Adipocyte (in vitro differentiated cells): ENCODE results near the gene GLRA1.
A peak's percentile ranks its signal among the peaks of the same experiment; 100 is the strongest.

ENCODE experiments used
- DNase-seq: peaks from one replicate; pipeline ENCODE4 v3.0.0-alpha.2; 2015; ENCODE audit warnings: low read depth
- H3K27me3 ChIP-seq: replicated peaks from 2 replicates; pipeline ENCODE4 v1.7.0; 2013; ENCODE audit warnings: mild to moderate bottlenecking, low read length, moderate library complexity; ENCODE audit not compliant: control insufficient read depth, insufficient read depth
- H3K36me3 ChIP-seq: 2 replicates; pipeline ENCODE4 v1.7.0; 2013; ENCODE audit warnings: low read length, mild to moderate bottlenecking, moderate library complexity; ENCODE audit not compliant: control insufficient read depth, insufficient read depth, severe bottlenecking
- H3K4me1 ChIP-seq: 2 replicates; pipeline ENCODE4 v1.7.0; 2013; ENCODE audit warnings: mild to moderate bottlenecking, low read length, moderate library complexity; ENCODE audit not compliant: control insufficient read depth, insufficient read depth
- H3K4me3 ChIP-seq: 2 replicates; pipeline ENCODE4 v1.7.0; 2013; ENCODE audit warnings: mild to moderate bottlenecking, low read length, moderate library complexity
- H3K9ac ChIP-seq: 2 replicates; pipeline ENCODE4 v1.7.0; 2013; ENCODE audit warnings: mild to moderate bottlenecking, low read length, moderate library complexity
- H3K9me3 ChIP-seq: 2 replicates; pipeline ENCODE4 v1.7.0; 2013; ENCODE audit warnings: mild to moderate bottlenecking, low read length, moderate library complexity; ENCODE audit not compliant: control insufficient read depth

The GLRA1 gene

DNA sequence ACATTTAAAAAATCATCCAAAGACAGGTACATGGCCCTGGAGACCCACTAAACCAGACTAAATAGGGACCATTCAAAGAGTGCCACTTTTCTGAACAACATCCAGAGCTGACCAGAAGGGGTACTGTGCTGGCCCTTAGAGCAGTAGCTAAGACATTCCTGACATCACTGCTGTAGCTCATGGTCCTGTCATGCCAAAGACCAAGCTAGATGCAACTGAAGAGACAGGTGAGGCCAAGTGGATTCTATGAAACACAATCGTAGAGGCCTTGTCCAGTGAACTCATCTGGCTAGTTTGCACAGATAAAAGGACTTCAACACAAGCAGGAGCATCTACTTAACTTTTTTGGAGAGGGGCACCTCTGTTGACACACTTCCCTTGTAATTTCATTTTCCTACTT lies 109.6 kb downstream of the GLRA1 start:
- H3K4me3 ChIP-seq: no peak overlapping the region
- H3K36me3 ChIP-seq: peaks cover 50% of the 10 kb centered on the region
- no peaks in the 10 kb centered on the region for H3K9me3 ChIP-seq

DNA sequence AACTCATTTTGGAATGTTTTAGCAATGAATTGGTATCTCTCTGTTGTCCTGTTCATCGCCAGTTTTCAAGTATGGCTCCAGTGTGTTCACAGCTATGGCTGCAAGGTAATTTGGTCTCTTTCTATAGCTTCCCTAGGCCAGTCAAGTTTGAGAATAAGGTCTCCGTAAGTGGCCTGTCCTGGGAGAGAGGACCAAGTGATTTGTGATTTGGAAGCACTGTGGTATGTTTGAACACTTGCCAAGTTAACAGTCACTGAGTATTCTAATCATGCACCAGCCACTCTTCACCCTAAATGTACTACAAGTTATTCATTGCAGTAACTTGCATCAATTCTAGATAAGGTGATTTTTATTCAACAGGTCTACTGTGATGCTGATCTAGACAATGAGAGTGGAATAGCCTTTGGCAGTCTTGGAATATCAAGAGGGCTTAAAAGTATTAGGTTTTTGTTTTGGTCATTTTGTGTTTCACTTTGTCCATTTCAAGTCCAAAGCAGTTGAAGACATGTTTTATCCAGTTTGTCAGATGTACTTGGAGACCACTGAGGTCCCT lies 111.8 kb downstream of the GLRA1 start:
- Histone ChIP-seq H3K9ac (no peak overlapping the region), H3K9me3 (no peaks in the 10 kb centered on the region), H3K4me1 (peaks cover 68% of the 10 kb centered on the region), H3K27me3 (no peaks in the 10 kb centered on the region), H3K36me3 (peaks cover 57% of the 10 kb centered on the region), H3K4me3 (no peak overlapping the region)
- peak; percentile 19 for DNase-seq

More for the DNA sequence above, 109.6 kb downstream of the GLRA1 start:
- no peak for DNase-seq
- peaks cover 63% of the 10 kb centered on the region for H3K4me1 ChIP-seq
- H3K9ac ChIP-seq: no peak overlapping the region
- H3K27me3 ChIP-seq: no peaks in the 10 kb centered on the region

DNA sequence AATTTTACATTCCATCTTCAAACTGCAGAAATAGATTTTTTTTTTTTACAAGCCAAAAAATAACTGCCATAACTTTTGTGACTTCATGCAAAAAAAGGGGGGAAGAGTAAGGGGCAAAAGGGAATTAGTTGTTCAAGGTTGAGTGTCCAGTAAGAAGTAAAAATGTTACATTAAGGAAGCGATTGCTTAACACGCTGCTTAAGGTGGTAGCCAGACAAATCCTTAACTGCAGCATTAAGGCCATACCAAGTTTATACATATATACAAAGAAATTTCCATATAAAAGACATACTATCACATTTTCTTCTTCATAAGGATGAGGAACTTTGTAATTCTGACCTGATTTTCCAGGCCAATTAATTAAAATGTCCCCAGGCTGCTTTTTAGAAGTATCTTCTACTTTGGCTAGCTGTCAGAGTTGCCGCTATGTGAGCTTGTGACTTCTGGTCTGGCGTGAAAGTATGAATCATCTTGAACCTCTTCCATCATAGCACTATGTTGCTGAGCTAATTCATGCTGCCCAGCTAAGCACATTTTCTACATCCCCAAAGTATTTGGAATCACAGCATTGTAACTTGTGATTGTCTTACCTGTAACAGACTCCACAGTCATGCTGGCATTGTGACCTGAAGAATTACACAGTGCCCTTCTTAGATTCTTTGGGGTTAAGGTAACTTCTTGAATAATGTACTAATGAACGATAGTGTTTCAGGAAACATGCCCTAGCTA lies 112.9 kb downstream of the GLRA1 start:
- peaks cover 53% of the 10 kb centered on the region for H3K36me3 ChIP-seq
- DNase-seq: no peak
- H3K4me1 ChIP-seq: peaks cover 77% of the 10 kb centered on the region
- no peaks in the 10 kb centered on the region for H3K9me3 ChIP-seq
- no peaks in the 10 kb centered on the region for H3K27me3 ChIP-seq
- H3K4me3 ChIP-seq: no peak overlapping the region
- H3K9ac ChIP-seq: no peak overlapping the region

DNA sequence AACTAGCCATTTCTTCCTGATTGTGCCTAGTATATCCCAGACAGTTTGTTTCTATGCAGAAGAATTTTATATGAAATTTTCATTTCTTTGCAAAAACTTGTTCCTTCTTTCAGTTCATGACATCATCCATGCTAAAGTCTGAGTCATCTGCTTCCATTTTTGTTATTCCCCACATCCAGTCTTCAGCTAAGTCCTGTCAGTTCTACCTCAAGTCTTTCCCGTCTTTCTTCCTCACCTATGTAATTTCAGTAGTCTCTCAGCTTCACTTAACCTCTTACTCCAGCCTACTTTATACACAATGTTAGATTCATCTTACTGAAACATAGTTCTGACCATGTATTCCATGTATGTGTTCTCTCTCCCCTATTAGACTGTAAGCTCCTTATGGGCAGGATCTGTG lies 113.8 kb downstream of the GLRA1 start:
- no peak for DNase-seq
- no peaks in the 10 kb centered on the region for H3K9me3 ChIP-seq
- H3K36me3 ChIP-seq: peaks cover 46% of the 10 kb centered on the region
- no peak overlapping the region for H3K9ac ChIP-seq
- H3K4me3 ChIP-seq: no peak overlapping the region
- peaks cover 80% of the 10 kb centered on the region for H3K4me1 ChIP-seq
- no peaks in the 10 kb centered on the region for H3K27me3 ChIP-seq

DNA sequence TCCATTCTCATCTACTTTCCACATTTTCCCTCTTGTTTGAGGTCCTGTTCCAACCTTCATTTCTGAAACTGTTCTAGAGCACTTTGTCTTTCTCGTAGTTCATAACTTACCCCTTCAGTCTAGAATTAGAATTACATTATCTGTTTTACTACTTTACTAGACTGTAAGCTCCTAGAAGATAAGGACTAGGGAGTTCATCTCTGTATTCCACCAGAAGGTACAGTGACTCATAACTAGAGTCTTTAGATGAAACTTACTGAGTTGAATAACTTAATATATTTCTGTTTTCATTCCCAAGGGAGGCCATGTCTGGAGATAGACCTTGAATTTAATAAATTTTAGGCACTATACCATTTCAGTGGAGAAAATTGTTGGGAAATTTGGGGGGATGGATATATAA lies 114.2 kb downstream of the GLRA1 start:
- Histone ChIP-seq H3K36me3 (peaks cover 46% of the 10 kb centered on the region), H3K27me3 (no peaks in the 10 kb centered on the region), H3K9ac (no peak overlapping the region), H3K9me3 (no peaks in the 10 kb centered on the region), H3K4me3 (no peak overlapping the region), H3K4me1 (peaks cover 79% of the 10 kb centered on the region)
- no peak for DNase-seq

DNA sequence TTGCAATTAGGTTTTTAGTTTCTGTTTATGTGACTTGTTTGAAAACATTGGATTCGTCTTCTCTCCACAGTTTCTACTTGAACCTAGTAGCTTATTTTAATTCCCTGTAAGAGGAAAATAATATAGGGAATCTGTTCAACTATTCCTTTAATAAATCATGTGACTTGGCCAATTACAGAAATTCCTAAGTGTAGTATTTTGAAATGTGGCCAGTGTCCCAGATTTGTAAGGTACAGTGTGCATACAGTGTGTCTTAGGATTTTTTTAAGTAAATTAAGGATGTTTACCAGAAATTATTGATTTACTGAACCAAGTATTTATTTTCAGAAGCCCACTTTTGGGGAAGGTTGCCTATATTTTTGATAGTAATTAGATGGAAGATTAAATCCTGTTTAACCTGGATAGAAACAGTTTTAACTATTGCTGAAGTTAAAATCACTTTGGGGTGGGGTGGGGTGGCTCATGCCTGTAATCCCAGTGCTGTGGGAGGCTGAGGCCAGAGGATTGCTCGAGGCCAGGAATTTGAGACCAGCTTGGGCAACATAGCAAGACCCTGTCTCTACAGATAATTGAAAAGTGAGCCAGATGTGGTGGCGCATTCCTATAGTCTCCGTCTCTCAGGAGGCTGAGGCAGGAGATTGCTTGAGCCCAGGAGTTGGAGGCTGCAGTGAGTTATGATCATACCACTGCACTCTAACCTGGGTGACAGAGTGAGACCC lies 116.0 kb downstream of the GLRA1 start:
- Histone ChIP-seq H3K9me3 (no peaks in the 10 kb centered on the region), H3K36me3 (peaks cover 47% of the 10 kb centered on the region), H3K9ac (peak overlapping the region; percentile 8), H3K27me3 (no peaks in the 10 kb centered on the region), H3K4me3 (peak overlapping the region; percentile 7), H3K4me1 (peaks cover 79% of the 10 kb centered on the region)
- DNase-seq: peak; percentile 33

DNA sequence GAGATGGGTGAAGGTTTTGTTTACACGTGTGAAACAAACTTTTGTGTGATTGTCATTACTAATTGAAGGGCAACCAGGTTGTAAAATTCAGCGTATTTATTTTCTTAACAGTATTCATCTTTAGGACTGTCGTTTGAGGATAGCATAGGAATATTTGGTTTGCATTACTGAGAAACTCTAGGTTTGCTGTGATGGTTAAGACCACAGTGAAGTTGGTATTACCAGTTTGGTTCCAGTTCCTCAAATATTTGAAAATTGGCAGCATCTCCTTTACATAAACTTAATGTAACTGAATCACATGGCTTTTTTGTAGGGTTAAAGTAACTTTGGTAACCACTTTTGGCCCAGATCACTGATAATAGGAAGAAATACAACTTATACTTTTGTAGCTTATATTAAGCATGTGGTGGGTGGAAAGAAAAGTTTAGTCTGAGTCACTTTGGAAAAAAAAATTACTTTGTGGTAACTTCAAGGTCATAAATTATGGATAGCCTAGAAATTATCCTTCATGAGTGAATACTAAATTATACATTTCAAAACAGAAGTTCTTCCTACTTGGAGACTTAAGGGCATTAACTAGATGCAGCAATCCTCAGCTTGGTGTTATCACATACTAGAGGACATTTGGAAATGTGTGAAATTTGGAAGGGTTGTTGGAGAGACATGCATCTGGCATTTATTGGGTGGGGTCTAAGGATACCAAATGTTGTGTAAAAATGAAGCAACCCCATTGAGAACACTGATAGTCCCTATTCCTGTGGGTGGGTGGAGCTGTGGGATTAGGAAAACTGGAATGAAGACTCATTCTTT lies 119.0 kb downstream of the GLRA1 start:
- peak; percentile 46 for DNase-seq
- H3K4me3 ChIP-seq: peak overlapping the region; percentile 17

DNA sequence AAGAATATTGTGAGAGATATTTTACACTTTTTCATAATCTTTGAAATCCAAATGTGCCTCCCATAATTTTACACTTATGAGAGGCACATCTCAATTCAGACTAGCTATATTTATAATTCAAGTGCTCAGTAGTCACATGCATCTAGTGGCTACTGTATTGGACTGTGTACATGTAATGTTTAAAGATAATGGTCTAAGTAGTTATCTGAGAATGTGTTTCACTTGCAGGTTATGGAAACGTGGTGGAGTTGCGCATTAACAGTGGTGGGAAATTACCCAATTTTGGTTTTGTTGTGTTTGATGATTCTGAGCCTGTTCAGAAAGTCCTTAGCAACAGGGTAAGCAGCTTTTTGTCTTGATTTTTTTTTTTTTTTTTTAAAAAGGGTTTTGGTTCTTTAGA lies 124.1 kb downstream of the GLRA1 start:
- no peaks in the 10 kb centered on the region for H3K27me3 ChIP-seq
- H3K9me3 ChIP-seq: no peaks in the 10 kb centered on the region
- H3K9ac ChIP-seq: no peak overlapping the region
- DNase-seq: no peak
- H3K4me3 ChIP-seq: no peak overlapping the region
- peaks cover 97% of the 10 kb centered on the region for H3K36me3 ChIP-seq
- H3K4me1 ChIP-seq: peaks cover 12% of the 10 kb centered on the region

More for the DNA sequence above, 119.0 kb downstream of the GLRA1 start:
- H3K9me3 ChIP-seq: no peaks in the 10 kb centered on the region
- H3K27me3 ChIP-seq: no peaks in the 10 kb centered on the region
- H3K36me3 ChIP-seq: peaks cover 58% of the 10 kb centered on the region
- peaks cover 49% of the 10 kb centered on the region for H3K4me1 ChIP-seq
- H3K9ac ChIP-seq: no peak overlapping the region

DNA sequence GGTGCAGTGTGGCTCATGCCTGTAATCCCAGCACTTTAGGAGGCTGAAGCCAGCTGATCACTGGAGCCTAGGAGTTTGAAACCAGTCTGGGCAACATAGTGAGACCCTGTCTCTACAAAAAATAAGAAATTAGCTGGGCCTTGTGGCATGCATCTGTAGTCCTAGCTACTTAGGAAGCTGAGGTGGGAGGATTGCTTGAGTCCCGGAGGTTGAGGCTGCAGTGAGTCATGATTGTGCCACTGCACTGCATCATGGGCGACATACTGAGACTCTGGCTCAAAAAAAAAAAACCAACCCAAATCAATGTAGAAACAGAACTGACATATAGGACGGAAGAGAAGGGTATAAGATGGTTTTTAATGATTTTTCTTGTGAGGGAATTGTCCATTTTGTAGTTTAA lies 125.2 kb downstream of the GLRA1 start:
- H3K9me3 ChIP-seq: no peaks in the 10 kb centered on the region
- DNase-seq: peak; percentile 27
- peaks cover 97% of the 10 kb centered on the region for H3K36me3 ChIP-seq
- H3K4me1 ChIP-seq: peaks cover 3% of the 10 kb centered on the region
- no peak overlapping the region for H3K4me3 ChIP-seq
- no peaks in the 10 kb centered on the region for H3K27me3 ChIP-seq
- H3K9ac ChIP-seq: no peak overlapping the region

DNA sequence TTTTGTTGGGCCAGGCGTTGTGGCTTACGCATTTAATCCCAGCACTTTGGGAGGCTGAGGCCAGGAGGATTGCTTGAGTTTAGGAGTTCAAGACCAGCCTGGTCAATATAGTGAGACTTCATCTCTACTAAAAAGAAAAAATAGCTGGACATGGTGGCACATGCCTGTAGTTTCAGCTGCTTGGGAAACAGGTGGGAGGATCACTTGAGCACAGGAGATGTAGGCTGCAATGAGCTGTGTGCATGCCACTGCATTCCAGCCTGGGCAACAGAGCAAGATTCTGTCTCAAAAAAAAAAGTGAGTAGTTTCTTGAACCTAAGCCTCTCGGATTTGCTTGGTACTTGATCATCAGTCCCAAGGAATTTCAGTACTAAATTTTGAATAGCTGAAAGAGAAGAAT lies 126.0 kb downstream of the GLRA1 start:
- no peak overlapping the region for H3K4me3 ChIP-seq

DNA sequence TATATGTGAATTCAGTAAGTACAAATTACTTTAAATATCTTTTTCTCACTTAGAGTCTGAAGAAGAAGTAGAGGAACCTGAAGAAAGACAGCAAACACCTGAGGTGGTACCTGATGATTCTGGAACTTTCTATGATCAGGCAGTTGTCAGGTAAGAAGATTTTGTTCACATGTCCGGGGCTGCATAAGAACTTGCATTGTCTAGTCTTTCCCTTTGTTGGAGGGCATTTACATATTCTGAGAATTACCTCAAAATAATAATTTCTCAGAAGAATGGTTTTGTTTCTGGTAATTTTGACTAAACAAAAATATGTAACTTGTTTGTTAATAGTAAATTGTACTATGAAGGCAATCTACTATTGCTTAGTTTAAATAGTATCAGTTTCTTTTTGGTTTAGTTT lies 129.2 kb downstream of the GLRA1 start:
- Histone ChIP-seq H3K9ac (no peak overlapping the region), H3K4me1 (peaks cover 3% of the 10 kb centered on the region), H3K27me3 (no peaks in the 10 kb centered on the region), H3K4me3 (no peak overlapping the region), H3K36me3 (peaks cover 100% of the 10 kb centered on the region), H3K9me3 (no peaks in the 10 kb centered on the region)
- DNase-seq: no peak

More for the DNA sequence above, 126.0 kb downstream of the GLRA1 start:
- Histone ChIP-seq H3K4me1 (peaks cover 3% of the 10 kb centered on the region), H3K27me3 (no peaks in the 10 kb centered on the region), H3K9me3 (no peaks in the 10 kb centered on the region), H3K36me3 (peaks cover 98% of the 10 kb centered on the region), H3K9ac (no peak overlapping the region)
- DNase-seq: no peak
